Right lobe of liver (tissue), 6 donors: ENCODE data around the gene PTPN6. TPM values are rescaled to one million over a fixed set of nuclear protein-coding genes. Genes with fewer than 3 reads are reported as not detected.

Source experiments
- ATAC-seq, 4 donors: fragments of 200-7000 bp; cut with Tn5 transposase; one replicate each; pipeline ENCODE4 v1.9.1; 2020; ENCODE audit warnings: mild to moderate bottlenecking in 4 of 4, moderate library complexity in 4 of 4
- DNase-seq, 3 donors: peaks; one replicate each; pipeline ENCODE4 v3.0.0-alpha.2; 2020
- H3K27ac ChIP-seq, 3 donors: fragments of 200-600 bp; one replicate each; pipeline ENCODE4 v1.8.0; 2022
- H3K27me3 ChIP-seq, 2 donors: fragments of 200-600 bp; one replicate each; pipeline ENCODE4 v1.8.0; 2022
- H3K36me3 ChIP-seq, 4 donors: fragments of 200-600 bp; sonication (generic) in 1 of 4; one replicate each; pipeline versions ENCODE4 v1.5.1 to v1.8.0; 2017 to 2022; ENCODE audit warnings: control low read depth in 1 of 4
- H3K4me1 ChIP-seq, 4 donors: fragments of 200-600 bp; sonication (generic) in 1 of 4; one replicate each; pipeline versions ENCODE4 v1.5.1 to v1.8.0; 2017 to 2022; ENCODE audit warnings: control low read depth in 1 of 4
- H3K4me3 ChIP-seq, 3 donors: fragments of 200-600 bp; one replicate each; pipeline ENCODE4 v1.8.0; 2022
- H3K9me3 ChIP-seq, 4 donors: fragments of 200-600 bp; sonication (generic) in 1 of 4; one replicate each; pipeline versions ENCODE4 v1.5.1 to v1.8.0; 2017 to 2022; ENCODE audit warnings: control low read depth in 1 of 4
- CTCF ChIP-seq, 4 donors: fragments of 200-600 bp in 3 of 4; fragments of 450-650 bp in 1 of 4; IDR thresholded peaks; one replicate each; pipeline versions ENCODE4 v1.5.1 to v1.8.0; 2016 to 2022; ENCODE audit warnings: antibody characterized with exemption in 4 of 4, mild to moderate bottlenecking in 2 of 4
- POLR2A ChIP-seq: fragments of 450-650 bp; IDR thresholded peaks from one replicate; pipeline ENCODE4 v1.6.1; 2017; ENCODE audit warnings: antibody characterized with exemption, mild to moderate bottlenecking
- WGBS: methylation state at CpG from one replicate; pipeline ENCODE4 v1.1.6; 2018; ENCODE audit warnings: low coverage, low lambda C conversion rate; ENCODE audit not compliant: insufficient coverage; ENCODE audit errors: missing lambda C conversion rate; 5-methylcytosine and 5-hydroxymethylcytosine counted together
- intact Hi-C, 2 donors: fragments of 100-400 bp; cut with DNase I; formaldehyde crosslinking; loops; one replicate each; pipeline versions ENCODE4 v1.11.2 to v1.14.1; 2022
- total RNA-seq, 6 experiments: library from RNA; depleted of rRNA in 2 of 6; stranded (reverse); fragments of >200 nt in 2 of 6; fragmentation: NEBNext Ultra II Directional in 3 of 6; extraction: Animal tissue kit (Norgen Biotek cat#: 25700) in 3 of 6; gene quantifications; one replicate each; pipeline versions ENCODE4 v1.1.0 to v1.2.4, GENCODE V29; 2016 to 2023
- donor health status: DM: no; HTN: yes; CAD: no.
- donor health status: DM: no; HTN: no; CAD: no.
- donor health status: DM: no; HTN: no; CAD: no.
- donor health status: DM: no; HTN: yes; CAD: no.
- donor health status: DM: no; HTN: yes; CAD: no.

The PTPN6 gene
- total RNA-seq, 6 experiments from 2014 or later, result 12.1 to 30.6 (median 19.4) TPM

GRCh38 chr12:6957741-6958608 is 6.8 kb downstream of the PTPN6 start:
- intact Hi-C loops, result loop anchor here in 1 of 2 donors (10.0 kb wide), 1 partner anchor 137 kb away; the partner anchor contains the start of gene C1R
- Histone ChIP-seq H3K36me3 (no peaks in the 10 kb centered on the region), H3K4me1 (peaks cover 0 to 11% (median 7%) of the 10 kb centered on the region in 4 donors), H3K9me3 (no peaks in the 10 kb centered on the region), H3K27me3 (no peaks in the 10 kb centered on the region), H3K4me3 (no peak overlapping the region), H3K27ac (peak overlapping the region in 2 of 3 donors; percentile 43 to 63)
- TF ChIP-seq CTCF (IDR thresholded peaks at IDR 0.05), result no peak
- no peak for TF ChIP-seq POLR2A
- DNase-seq (peak in 1 of 3 donors; percentile 51), ATAC-seq (no peak)
- 37% methylated on average over 3 of the region's 28 CpGs for WGBS

- TF ChIP-seq POLR2A (no peak), CTCF (IDR thresholded peaks at IDR 0.05) (no peak)
- peaks cover 0 to 11% (median 7%) of the 10 kb centered on the region in 4 donors for H3K4me1 ChIP-seq
- H3K36me3 ChIP-seq, result no peaks in the 10 kb centered on the region
- H3K27ac ChIP-seq, result peak overlapping the region in 2 of 3 donors; percentile 43 to 63
- no peaks in the 10 kb centered on the region for H3K27me3 ChIP-seq
- no peak for ATAC-seq
- H3K9me3 ChIP-seq, result no peaks in the 10 kb centered on the region
- WGBS, result 51% methylated on average over 7 of the region's 10 CpGs
- no peak overlapping the region for H3K4me3 ChIP-seq
- peak in 1 of 3 donors; percentile 44 for DNase-seq
- intact Hi-C loops, result loop anchor here in 1 of 2 donors (10.0 kb wide), 1 partner anchor 136 kb away; the partner anchor contains the start of gene C1R
These were observed 7.5 kb downstream of the PTPN6 start for GRCh38 chr12:6958609-6959057.

- H3K4me3 ChIP-seq, result no peak overlapping the region
These were observed 8.1 kb downstream of the PTPN6 start for GRCh38 chr12:6959058-6959804.

More at GRCh38 chr12:6959058-6959804, 8.1 kb downstream of the PTPN6 start:
- intact Hi-C loops, result loop anchor here in 1 of 2 donors (10.0 kb wide), 1 partner anchor 136 kb away; the partner anchor contains the start of gene C1R
- Histone ChIP-seq H3K36me3 (no peaks in the 10 kb centered on the region), H3K27me3 (no peaks in the 10 kb centered on the region), H3K27ac (peak overlapping the region in 2 of 3 donors; percentile 43 to 63), H3K4me1 (peaks cover 0 to 11% (median 7%) of the 10 kb centered on the region in 4 donors), H3K9me3 (no peaks in the 10 kb centered on the region)
- WGBS, result 33% methylated on average over 12 of the region's 24 CpGs
- DNase-seq (peak in 2 of 3 donors; percentile 51 to 64), ATAC-seq (peak; percentile 4 to 57 (median 22))
- TF ChIP-seq CTCF (IDR thresholded peaks at IDR 0.05), result no peak
- no peak for TF ChIP-seq POLR2A
